ENCODE results near the gene MAN2B1.
"Not testable (repeated sequence)": the region's sequence is repeated elsewhere in the genome, so short reads cannot be mapped to it uniquely, and the experiment has no call there.

Gene MAN2B1

GRCh38 chr19:12666265-12667048, at the start of gene MAN2B1, which contains the start of gene WDR83:
MAN2B1 (minus strand) TSS chr19:12666742; CDS start chr19:12666701, 41 bp downstream.
WDR83 (plus strand) TSS chr19:12666807; CDS start chr19:12669791, 2,984 bp downstream.
- no peak for TF ChIP-seq CTCF (IDR thresholded peaks at IDR 0.05; ENCODE audit: borderline replicate concordance, insufficient read depth, low read depth, low read length)
- H3K4me3 ChIP-seq (ENCODE audit: low read depth, low read length), result peak within 1 kb of the TSS; percentile 72

GRCh38 chr19:12715929-12716328, 49.4 kb upstream of the MAN2B1 start:
- no peak for TF ChIP-seq CTCF (IDR thresholded peaks at IDR 0.05; ENCODE audit: borderline replicate concordance, insufficient read depth, low read depth, low read length)
- H3K4me3 ChIP-seq (ENCODE audit: low read depth, low read length), result no peak overlapping the region

- no peak overlapping the region for H3K4me3 ChIP-seq (ENCODE audit: low read depth, low read length)
- TF ChIP-seq CTCF (IDR thresholded peaks at IDR 0.05; ENCODE audit: borderline replicate concordance, insufficient read depth, low read depth, low read length), result no peak
These were observed 48.6 kb upstream of the MAN2B1 start for GRCh38 chr19:12715102-12715501.

- H3K4me3 ChIP-seq (ENCODE audit: low read depth, low read length), result not testable (repeated sequence)
These were observed 46.8 kb upstream of the MAN2B1 start for GRCh38 chr19:12713304-12713703.

- not testable (repeated sequence) for H3K4me3 ChIP-seq (ENCODE audit: low read depth, low read length)
These were observed 45.5 kb upstream of the MAN2B1 start for GRCh38 chr19:12712077-12712476.

- no peak overlapping the region for H3K4me3 ChIP-seq (ENCODE audit: low read depth, low read length)
- no peak for TF ChIP-seq CTCF (IDR thresholded peaks at IDR 0.05; ENCODE audit: borderline replicate concordance, insufficient read depth, low read depth, low read length)
These were observed 44.6 kb upstream of the MAN2B1 start for GRCh38 chr19:12711187-12711586.

- no peak for TF ChIP-seq CTCF (IDR thresholded peaks at IDR 0.05; ENCODE audit: borderline replicate concordance, insufficient read depth, low read depth, low read length)
- no peak overlapping the region for H3K4me3 ChIP-seq (ENCODE audit: low read depth, low read length)
These were observed 42.1 kb upstream of the MAN2B1 start for GRCh38 chr19:12708641-12709040.

- H3K4me3 ChIP-seq (ENCODE audit: low read depth, low read length), result no peak overlapping the region
- TF ChIP-seq CTCF (IDR thresholded peaks at IDR 0.05; ENCODE audit: borderline replicate concordance, insufficient read depth, low read depth, low read length), result no peak
These were observed 39.8 kb upstream of the MAN2B1 start for GRCh38 chr19:12706332-12706718.
